ENCODE data around the gene LBHD2.
"Not testable (repeated sequence)": the region's sequence is repeated elsewhere in the genome, so short reads cannot be mapped to it uniquely, and the experiment has no call there.

The LBHD2 gene

DNA sequence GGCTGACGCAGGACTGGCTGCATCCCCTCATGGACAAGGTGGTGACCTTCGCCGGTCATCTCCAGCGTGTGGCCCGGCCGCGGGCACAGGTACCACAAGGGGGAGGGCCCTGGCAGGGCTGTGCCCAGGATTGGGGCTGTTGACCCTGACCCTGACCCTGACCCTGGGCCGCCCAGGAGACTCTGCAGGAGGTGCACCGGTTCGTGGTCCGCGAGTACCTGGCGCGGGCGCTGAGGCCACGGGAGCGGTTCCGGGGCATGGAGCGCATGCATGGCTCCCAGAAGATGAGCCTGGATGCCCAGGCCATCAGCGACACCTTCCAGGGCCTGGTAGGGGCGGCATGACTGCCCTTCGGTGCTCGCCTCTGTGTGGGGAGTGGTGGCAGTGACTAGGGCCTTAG is 23.4 kb downstream of the LBHD2 start:
- DNase-seq, result no peak

DNA sequence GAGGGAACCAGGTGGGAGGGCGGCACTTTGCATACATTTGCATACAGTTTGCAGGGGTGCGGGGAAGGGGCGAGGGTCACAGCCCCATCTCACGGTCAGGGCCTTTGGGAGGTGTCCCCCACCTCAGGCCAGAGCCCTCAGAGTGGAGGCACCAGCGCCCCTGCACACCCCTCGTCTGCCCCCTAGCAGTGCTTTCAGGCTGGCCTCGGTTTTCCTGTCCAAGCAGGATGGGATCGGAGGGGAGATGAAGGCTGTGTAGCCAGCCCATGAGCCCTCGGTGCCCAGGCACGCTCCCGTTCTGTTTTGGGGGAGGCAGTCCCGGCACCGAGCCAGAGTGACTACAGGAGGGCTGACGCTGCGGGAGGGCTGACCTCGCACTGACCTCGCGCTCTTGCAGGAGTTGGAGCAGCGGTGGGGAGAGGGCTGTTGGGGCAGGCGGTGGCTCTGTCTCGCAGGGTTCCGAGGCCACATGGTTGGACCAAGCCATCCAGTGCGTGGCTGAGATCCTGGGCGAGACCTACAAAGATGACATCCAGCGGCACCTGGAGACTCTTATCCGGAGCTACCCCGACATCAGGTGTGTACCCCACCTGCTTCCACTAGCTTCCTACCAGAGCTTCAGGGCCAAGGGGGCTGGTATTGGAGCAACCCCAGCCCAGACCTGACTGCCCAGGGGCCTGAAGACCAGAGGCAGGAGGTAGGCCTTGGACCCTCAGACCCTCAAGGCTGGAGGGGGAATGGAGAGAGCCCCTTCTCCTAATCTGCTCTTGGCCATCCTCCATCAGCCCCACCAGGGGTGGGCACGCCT is 24.1 kb downstream of the LBHD2 start:
- no peak for DNase-seq

DNA sequence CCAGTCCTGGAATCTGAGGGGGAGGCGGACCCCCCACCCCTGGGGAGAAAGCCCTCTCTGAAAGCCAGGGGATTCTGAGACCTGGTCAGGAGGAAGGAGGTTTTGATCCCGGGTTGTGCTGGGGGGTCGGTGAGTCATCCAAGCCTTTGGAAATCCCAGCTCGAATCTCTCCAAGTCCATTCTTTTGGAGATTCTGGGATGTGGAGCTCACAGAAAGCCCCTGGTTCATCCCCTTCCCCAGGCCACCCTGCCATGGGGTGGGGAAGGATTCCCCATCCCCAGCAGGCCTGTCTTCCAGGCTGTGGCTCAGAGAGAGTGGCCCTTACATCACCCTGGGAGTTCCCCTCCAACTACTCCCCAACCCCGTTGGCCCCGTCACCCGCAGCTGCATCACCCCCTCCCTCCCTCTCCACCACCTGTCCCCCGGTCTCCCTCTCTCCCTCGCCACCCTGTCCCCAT is 24.8 kb downstream of the LBHD2 start:
- peak; percentile 68 for DNase-seq

- peak; percentile 98 for DNase-seq
Measured at GRCh38 chr14:103109535-103110441, 25.8 kb downstream of the LBHD2 start.

DNA sequence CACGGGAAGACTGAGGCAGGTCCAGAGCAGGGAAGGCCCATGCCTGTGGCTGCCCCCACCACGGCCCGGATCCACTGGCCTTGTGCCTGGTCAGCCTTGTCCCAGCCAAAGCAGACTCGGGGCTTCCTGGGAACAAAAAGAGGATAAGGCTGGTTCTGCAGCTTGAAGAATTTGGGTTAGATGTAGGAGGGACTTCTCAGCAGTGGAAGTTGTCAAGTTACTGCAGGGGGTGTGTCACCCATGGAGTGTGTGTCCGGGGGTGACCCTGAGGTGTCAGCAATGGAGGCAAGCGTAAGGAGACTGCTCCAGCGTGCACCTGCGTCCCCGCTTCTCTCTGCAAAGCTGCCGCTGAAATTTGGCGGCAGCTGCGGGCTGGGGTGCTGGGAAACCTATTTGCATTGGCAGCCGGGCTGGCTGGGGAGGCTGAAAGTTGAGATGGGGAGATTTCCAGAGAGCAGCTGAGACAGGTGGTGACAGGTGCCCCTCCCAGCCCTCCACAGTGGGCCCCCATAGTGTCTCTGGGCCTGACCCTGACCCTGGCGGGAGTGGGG is 26.7 kb downstream of the LBHD2 start:
- peak; percentile 33 for DNase-seq

- DNase-seq, result peak; percentile 74
Measured at GRCh38 chr14:103111232-103111868, 27.3 kb downstream of the LBHD2 start.

- DNase-seq, result no peak
Measured at GRCh38 chr14:103112400-103113243, 28.6 kb downstream of the LBHD2 start.

- no peak for DNase-seq
Measured at GRCh38 chr14:103113303-103113702, 29.3 kb downstream of the LBHD2 start.

DNA sequence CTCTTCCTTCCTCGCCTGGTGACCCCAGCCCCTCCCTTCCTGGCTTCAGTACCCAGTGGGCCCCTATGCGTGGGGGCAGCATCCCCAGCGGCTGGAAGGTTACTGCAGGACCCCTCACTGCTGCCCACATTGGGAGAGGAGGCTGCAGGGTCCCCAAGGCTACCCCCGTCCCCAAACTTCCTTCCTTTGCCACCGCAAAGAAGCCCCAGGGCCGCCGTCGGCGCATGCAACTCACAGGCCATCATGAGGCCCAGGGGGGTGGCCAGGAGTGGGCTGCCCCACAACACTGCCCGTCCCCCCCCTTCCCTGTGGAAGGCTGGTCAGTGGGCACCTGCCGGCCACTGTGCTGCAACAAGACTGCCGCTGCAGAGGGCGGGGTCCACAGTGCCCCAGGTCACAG is 29.8 kb downstream of the LBHD2 start:
- no peak for DNase-seq

DNA sequence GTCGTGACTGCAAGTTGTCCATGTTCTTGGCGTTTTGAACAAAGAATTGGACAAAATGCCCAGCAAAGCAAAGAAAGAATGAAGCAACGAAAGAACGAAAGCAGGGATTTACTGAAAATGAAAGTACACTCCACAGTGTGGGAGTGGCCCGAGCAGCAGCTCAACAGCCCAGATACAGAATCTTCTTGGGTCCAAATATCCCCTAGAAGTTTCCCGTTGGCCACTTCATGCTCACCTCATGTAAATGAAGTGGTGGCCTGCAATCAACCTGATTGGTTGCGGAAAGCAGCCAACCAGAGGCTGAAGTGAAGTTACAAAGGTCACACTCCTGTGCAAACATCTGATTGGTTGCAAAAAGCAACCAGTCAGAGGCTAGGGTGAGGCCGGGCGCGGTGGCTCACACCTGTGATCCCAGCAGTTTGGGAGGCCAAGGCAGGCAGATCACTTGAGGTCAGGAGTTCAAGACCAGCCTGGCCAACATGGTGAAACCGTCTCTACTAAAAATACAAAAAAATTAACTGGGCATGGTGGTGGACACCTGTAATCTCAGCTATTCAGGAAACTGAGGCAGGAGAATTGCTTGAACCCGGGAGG is 31.2 kb downstream of the LBHD2 start:
- peak; percentile 48 for DNase-seq

DNA sequence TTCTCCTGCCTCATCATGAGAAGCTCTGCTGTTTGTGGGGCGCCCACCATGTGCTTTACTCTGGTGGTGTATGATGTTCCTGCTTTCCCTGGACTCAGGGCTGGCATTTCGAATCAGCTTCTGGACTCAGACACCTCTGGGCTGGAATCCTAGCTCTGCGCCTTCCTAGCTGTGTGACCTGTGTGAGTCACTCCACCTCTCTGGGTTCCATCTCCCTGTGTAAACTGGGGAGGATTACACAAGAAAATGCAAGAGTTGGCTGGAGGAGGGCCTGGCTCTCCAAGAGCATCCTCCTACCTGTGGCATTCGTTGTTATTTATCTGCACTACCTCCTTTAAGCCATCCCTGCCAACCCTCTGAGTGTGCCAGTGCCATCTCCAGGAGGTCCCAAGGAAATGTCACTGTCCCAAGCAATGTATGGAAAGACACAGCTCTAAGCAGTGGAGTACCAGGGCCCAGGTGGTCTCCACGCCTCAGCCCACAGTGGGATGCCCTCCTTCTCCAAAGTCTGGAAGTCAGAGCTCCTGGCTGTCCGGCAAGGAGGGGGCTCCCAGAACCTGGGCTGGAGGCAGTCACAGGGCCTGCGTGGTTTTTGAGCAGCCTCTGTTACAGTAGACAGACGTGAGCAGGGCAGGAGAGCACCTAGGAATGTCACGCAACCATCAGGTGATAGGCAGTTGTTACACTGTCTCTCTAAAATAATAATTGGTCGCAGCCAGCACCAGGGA is 32.0 kb downstream of the LBHD2 start:
- peak; percentile 78 for DNase-seq

GRCh38 chr14:103116636-103117035 is 32.6 kb downstream of the LBHD2 start:
- no peak for DNase-seq

- not testable (repeated sequence) for DNase-seq
Measured at GRCh38 chr14:103117499-103117898, 33.5 kb downstream of the LBHD2 start.

DNA sequence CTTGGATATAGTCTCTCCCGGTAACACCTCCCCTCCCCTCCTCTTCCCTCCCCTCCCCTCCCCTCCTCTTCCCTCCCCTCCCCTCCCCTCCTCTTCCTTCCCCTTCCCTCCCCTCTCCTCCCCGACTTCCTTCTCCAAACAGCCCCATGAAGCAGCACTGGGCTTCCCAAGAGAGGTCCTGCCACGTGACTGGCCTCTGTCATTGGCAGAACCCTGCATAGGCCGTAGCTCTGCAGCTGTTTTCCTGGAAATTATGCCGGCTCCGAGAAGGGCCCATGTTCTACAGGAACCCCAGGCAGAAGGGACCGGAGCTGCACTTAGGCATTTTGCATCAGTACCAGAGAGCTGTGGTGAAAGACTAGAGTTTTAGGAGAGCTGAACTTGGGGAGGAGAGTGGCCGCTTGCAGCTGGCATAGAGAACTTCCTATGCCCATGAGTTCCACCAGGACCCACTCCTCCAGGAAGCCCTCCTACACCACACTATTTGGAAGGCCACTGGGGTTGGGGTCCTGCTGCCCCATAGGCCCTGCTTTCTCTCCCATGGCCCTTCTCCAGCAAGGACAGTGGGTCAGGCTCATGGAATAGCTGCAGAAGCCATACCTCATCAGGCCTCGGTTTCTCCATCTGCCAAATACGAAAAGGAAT is 34.1 kb downstream of the LBHD2 start:
- no peak for DNase-seq

DNA sequence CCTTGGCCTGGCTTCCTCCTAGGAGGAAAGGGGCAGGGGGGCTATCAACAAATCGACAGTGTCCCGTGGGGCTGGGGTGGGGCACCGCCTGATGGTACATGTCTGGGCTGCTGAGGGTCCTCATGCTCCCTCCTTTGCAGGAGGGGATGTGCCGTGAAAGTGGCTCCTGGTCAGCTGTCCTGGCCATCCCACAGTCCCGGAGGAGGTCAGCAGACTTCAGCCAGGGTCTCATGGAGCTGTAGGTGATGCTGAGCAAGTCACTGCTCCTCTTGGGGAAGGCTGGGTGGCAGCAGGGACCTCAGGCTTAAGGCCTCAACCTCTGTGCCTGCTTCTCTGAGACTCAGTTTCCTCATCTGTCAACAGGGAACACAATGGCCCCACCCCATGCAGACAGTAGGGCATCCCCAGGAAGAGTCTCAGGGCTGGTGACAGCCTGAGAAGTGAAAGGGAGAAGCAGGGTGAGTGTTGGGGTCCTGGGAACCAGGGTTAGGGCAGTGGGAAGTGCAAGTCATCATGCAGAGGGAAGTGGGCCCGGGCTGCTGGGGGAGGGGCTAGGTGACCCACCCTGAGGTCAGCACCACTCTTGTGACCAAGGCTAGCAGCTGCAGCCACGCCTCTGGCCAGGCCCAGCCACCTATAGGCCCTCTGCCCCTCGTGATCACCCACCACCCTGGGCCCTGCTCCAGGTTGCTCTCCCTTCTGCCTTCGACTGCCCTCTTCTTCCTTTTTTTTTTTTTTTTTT is 34.8 kb downstream of the LBHD2 start:
- no peak for DNase-seq

- DNase-seq, result not testable (repeated sequence)
Measured at GRCh38 chr14:103119527-103119926, 35.5 kb downstream of the LBHD2 start.

- no peak for DNase-seq
Measured at GRCh38 chr14:103121121-103121845, 37.3 kb downstream of the LBHD2 start.

- peak; percentile 96 for DNase-seq
Measured at GRCh38 chr14:103121846-103122584, 38.0 kb downstream of the LBHD2 start.

Measured in NCI-H226 (cell line).